ENCODE results near the gene MSH6.
A peak's percentile ranks its signal among the peaks of the same experiment; 100 is the strongest.

MSH6 gene

DNA sequence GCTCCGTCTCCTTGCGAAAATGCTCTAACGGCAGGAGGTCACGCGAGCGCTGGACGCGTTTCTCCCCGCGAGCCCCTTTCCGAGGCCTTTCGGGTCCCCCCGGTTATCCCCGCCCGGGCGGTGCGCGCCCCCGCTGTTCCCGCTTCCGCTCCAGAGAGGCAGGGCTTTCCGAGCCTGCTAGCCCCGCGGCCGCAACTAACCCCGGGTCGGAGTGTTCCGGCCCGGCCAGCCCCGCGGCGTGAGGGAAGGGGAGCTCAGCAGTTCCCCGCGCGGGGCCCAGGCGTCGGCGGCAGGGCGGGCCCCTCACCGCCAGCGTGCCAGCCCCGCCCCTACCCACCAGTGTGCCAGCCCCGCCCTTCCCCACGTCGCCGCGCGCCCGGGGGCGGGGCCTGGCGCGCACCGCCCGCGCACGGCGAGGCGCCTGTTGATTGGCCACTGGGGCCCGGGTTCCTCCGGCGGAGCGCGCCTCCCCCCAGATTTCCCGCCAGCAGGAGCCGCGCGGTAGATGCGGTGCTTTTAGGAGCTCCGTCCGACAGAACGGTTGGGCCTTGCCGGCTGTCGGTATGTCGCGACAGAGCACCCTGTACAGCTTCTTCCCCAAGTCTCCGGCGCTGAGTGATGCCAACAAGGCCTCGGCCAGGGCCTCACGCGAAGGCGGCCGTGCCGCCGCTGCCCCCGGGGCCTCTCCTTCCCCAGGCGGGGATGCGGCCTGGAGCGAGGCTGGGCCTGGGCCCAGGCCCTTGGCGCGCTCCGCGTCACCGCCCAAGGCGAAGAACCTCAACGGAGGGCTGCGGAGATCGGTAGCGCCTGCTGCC lies at the start of gene MSH6:
MSH6 (plus strand) TSS at position 475 of the 815 bp plus-strand sequence; CDS start at position 564, 89 bp downstream.
- peak; percentile 83 for DNase-seq

DNA sequence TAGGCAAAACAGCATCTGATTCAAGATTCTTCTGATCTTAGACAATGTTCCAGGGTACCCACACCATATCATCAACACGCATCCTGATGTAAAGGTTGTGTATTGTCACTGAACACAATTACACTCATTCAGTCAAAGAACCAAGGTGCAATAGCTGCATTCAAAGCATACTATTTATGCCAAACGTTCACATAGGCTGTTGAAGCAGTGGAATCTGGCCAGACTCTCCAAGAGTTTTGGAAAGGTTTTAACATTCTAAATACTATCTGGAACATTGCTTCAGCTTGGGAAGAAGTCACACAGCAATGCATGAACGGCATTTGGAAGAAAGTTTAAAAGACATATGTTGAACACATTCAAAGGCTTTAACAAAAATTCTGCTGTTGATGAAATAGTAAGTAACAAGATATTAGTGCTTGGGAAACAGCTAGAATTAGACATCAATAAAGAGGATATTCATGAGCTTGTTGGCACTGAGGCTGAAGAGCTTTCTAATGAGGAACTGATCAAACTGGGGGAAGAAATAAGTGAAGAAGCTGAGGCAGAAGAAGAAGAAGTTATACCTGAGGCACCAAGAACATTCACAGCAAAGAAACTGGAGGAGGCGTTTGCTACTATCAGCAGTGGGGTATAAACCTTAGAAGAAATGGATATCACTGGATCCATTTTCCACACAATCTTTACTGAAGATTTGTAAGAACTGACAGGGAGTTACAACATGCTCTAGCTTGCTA lies 47.6 kb upstream of the MSH6 start:
- no peak for DNase-seq

DNA sequence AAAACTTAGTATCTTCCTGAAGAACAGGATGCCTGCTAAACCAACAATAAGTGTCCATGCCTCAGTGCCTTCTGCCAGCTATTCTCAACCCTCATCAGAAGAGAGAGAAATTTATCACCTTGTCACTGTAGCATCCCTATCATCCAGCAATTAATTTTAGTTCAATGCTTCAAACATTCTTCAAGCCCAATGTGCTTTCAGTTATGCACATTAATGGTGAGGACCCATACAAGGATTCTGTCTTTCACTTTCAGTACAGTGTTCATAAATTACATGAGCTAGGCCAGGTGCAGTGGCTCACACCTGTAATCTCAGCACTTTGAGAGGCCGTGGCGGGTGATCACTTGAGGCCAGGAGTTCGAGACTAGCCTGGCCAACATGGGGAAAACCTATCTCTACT lies 47.0 kb upstream of the MSH6 start:
- DNase-seq, result no peak

- no peak for DNase-seq
These were observed 45.6 kb upstream of the MSH6 start for GRCh38 chr2:47737191-47737975.

DNA sequence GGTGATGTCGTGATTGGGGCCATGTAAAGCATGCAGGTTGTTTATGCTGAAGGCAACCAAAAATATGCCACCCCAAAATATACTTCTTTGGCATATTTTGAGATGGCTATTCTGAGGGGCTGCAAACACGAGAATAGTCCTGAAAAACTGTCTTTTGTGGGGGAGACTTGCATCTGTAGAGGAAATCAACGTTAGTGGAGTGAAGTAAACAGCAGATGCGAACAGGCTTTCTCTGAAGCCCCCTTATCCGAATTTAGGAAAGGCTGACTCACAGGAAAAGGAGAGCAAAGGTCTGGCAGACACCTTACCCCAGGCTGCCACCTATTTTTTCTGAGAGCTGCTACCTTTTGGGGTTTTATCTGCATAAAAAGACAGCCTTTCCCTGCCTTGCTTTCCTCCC lies 44.6 kb upstream of the MSH6 start:
- no peak for DNase-seq

DNA sequence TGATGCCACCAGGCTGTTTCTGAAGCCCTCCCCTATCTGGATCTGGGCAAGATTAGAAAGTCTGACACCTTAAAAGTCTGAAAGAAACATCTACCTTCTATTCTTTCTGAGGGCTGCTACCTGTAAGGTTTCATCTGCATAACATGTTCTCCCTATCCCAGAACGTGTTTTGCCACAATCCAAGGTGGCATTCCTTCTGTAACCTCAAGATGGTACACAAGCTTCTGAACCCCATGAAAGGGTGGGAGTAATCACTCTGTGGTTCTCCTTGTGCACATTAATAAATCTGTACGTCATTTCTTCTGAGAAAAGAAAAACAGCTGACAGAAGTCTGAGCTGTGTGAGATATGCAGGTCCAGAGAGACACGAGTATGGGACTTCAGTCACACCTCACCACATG lies 41.8 kb upstream of the MSH6 start:
- DNase-seq, result no peak

- DNase-seq, result no peak
These were observed 41.3 kb upstream of the MSH6 start for GRCh38 chr2:47741637-47742036.

DNA sequence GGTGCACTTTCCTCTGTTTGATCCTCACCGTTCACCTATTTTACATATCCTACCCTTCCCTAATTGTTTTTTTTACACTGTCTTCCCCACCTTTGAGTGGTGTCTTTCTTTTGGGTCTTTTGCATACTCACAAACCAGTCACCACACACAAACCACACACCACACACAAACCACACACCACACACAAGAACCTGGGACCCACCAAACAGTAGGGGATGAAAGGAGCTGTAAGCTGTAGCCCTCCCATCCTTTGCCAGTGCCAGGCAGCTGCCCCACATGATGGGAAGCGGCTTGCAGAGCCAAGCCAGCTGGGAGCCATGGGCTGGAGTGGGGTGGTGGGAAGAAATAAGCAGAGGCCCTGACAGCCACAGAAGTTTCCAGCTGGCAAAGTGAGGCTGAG lies 38.9 kb upstream of the MSH6 start:
- DNase-seq, result no peak

- DNase-seq, result no peak
These were observed 35.1 kb upstream of the MSH6 start for GRCh38 chr2:47747878-47748277.

- DNase-seq, result no peak
These were observed 31.0 kb upstream of the MSH6 start for GRCh38 chr2:47751856-47752414.

DNA sequence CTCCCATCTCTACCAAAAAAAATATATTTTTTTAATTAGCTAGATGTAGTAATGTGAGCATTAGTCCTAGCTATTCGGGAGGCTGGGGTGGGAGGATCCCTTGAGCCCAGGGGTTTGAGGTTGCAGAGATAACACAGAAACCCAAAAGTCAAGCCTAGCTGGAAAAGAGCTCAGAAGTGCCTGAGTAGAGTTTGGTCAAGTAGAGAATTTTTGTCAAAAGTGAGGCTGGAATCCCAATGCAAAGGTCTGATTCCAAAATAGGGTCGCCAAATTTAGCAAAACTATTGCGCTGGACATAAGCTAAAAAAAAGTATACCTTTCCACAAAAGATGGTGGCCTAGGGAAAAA lies 15.5 kb upstream of the MSH6 start:
- no peak for DNase-seq

- DNase-seq, result peak; percentile 69
These were observed 14.9 kb upstream of the MSH6 start for GRCh38 chr2:47767880-47768609.

DNA sequence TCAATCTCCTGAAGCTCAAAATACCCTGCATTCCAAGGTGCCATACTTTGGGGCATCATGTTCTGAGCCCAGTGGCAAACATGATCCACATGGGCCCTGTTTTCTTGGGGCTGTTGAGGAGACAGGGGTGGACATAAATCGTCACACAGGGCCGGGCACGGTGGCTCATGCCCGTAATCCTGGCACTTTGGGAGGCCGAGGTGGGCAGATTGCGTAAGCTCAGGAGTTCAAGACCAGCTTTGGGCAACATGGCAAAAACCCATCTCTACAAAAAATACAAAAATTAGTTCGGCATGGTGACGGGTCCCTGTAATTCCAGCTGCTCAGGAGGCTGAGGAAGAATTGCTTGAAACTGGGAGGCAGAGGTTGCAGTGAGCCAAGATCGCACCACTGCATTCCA lies 13.6 kb upstream of the MSH6 start:
- DNase-seq, result no peak

GRCh38 chr2:47771211-47771610 lies 11.7 kb upstream of the MSH6 start:
- no peak for DNase-seq

- no peak for DNase-seq
These were observed 10.6 kb upstream of the MSH6 start for GRCh38 chr2:47772343-47772742.

DNA sequence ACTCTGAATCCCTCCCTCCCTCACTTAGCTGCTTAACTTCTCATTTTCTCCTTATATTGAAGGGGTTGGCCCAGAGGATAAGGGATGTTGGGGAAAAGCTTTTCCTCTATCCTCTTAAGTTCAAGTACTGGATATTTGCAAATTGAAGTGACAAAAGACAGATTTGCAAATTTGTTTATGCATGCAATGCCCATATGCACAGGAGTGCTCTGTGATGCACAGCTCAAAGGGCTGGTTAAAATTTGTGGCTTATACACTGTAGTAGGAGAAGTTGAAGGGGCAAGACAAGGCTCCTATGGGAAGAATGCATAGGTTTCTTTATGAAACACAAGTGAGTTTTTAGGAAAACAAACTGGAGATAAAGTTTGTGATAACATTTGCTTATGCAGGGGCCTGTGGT lies 8.4 kb upstream of the MSH6 start:
- DNase-seq, result no peak

- DNase-seq, result no peak
These were observed 5.5 kb upstream of the MSH6 start for GRCh38 chr2:47777277-47777937.

DNA sequence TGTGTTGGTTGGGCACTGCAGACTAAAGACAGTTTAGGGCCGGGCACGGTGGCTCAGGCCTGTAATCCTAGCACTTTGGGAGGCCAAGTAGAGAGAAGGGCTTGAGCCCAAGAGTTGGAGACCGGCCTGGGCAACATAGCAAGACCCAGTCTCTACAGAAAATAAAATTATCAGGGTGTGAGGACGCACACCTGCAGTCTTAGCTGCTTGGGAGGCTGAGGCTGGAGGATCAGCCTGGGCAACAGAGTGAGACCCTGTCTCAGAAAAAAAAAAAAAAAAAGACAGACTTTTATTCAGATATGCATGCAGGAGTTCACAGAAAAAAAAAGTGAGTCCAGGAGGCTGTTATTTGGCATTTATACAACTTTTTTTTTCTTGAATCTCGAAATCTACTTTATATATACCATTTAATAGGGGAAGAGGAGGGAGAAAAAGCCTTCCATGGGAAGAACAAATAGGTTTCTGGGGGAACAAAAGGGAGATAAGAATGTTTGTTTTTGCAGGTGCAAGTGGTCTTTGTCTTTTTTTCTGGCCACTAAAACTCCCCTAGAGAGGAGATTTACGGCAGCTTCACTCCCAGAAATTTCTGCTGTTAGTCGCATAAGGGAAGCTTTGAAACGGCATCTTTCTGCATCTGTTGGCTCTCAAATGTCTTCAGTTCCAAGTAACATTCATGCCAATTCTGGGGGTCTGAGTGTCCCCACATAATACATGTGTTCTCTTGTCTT lies 4.1 kb upstream of the MSH6 start:
- no peak for DNase-seq

DNA sequence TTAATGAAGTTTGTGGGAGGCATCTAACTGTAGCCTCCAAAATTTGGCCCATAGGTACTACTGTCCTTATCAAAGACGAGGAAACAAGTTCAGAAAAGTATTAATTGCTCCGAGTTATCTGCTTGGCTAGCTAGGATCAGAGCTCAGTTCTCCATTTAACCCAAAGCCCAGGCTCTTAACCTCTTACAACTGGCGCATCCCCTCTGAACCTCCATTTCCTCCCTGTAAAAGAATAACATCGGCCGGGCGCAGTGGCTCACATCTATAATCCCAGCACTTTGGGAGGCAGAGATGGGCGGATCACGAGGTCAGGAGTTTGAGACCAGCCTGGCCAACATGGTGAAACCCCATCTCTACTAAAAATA lies 3.5 kb upstream of the MSH6 start:
- no peak for DNase-seq

DNA sequence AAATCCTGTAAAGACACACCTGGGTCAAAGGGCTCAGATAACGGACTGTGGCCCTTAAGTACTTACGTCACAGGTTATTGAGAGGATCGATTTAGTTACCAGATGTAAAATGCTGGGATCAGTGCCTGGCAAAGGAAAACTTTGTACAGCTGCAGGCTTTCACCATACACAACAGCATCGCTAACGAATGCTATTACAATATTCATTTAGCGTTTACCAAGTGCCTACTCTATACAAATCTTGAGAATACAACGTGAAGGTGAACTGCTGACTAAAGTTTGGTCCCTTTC lies 619 bp upstream of the MSH6 start:
- no peak for DNase-seq

DNA sequence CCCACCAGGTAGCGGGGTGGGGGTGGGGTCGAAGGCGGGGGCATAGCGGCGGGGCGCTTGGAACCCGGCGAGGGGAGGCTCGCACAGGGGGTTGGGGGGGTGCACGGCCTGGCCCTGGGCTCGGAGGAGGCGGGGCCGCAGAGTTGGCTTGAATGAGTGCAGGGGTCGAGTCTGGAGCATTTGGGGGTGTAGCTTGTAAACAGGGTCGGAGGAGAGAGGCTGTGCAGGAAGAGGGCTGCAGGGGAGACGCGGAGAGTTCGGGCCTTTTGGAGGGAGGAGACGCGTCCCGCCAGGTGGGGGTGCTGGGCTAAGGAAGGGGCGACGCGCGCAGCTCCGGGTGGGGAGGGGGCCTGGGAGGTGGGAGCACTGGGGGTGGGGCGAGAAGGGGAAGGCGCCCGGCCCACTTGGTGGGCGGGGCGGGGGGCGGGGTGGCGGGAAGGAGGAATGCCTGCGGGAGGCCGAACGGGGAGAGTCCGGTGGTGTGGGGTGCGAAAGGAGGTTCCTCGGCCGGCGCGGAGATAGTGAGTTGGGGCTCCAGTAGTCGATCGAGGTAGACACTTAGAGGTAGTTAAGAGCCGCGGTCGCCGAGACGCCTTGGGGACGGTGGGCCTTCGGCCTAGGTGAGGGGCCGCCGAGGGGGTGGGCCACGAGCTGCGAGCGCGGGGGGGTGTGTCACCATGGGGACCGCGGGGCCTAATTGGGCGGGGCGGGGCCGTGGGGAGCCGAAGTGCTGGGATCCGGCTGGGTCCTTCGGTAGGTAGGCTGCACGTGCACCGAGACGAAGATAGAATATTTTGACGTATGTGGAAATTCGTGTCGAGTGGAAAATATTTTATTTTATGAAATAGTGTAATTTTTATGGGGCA lies 774 bp downstream of the MSH6 start:
- peak; percentile 60 for DNase-seq

All from stimulated activated CD4-positive, alpha-beta T cell treated with anti-CD3 and anti-CD28 coated beads, Interleukin-12 subunit alpha, Interleukin-12 subunit beta, amount 100 ng/mL, for 4 hours (primary cell).